K562 (cell line): ENCODE data around the gene FXR1. TPM values are rescaled to one million over a fixed set of nuclear protein-coding genes. Genes with fewer than 3 reads are reported as not detected.

Experiments used
- ATAC-seq: fragments of 200-7000 bp; cut with Tn5 transposase; 3 replicates; pipeline ENCODE4 v1.9.1; 2020; ENCODE audit warnings: moderate library complexity
- BruUV-seq: library from RNA; stranded (reverse); fragments of 400-500 nt; replicated peaks from 2 replicates; lab custom pipeline; 2021; lab: Mats Ljungman, UMichigan
- CTCF ChIA-PET: fragments of 300-600 bp; formaldehyde crosslinking; extraction: SDS; loops from one replicate; lab custom pipeline; 2021; ENCODE audit warnings: low intra/inter-chr PET ratio; lab: Yijun Ruan, JAX
- POLR2A ChIA-PET: fragments of 300-600, 350-650 bp; sonication (Branson Sonifier 250); formaldehyde crosslinking; extraction: SDS; loops from one replicate; lab custom pipeline; 2021; ENCODE audit warnings: antibody characterized with exemption, inconsistent platforms; lab: Yijun Ruan, JAX
- DNase-seq, 4 experiments: peaks; one replicate each; pipeline versions ENCODE4 v3.0.0 to v3.0.0-alpha.2; 2011 to 2018; ENCODE audit warnings: low spot score in 3 of 4, mixed read lengths in 3 of 4; ENCODE audit errors: extremely low read depth in 1 of 4
- FAIRE-seq: peaks from 2 replicates; lab custom pipeline; 2011; peaks lifted over from hg19 to GRCh38; lab: Jason Lieb, UNC
- H2AFZ ChIP-seq: 2 replicates; pipeline ENCODE4 v1.6.0; 2011; ENCODE audit warnings: low read depth, low read length, control low read depth, inconsistent platforms
- H3K27ac ChIP-seq: fragments of 200-600 bp; 3 replicates; pipeline ENCODE4 v1.8.0; 2011; ENCODE audit warnings: low read depth, mild to moderate bottlenecking, control low read depth, inconsistent platforms, low read length, moderate library complexity, mixed read lengths; ENCODE audit errors: extremely low read depth
- H3K27me3 ChIP-seq, 2 experiments: fragments of 300-600 bp in 1 of 2; 2 replicates in 1 of 2; 3 replicates in 1 of 2; pipeline versions ENCODE4 v1.6.0 to v1.8.0; 2011; ENCODE audit warnings: inconsistent platforms in 2 of 2, low read length in 2 of 2, mild to moderate bottlenecking in 1 of 2, mixed read lengths in 1 of 2, moderate library complexity in 1 of 2; ENCODE audit not compliant: control insufficient read depth in 2 of 2, insufficient read depth in 2 of 2
- H3K36me3 ChIP-seq: fragments of 300-600 bp; 3 replicates; pipeline ENCODE4 v1.8.0; 2011; ENCODE audit warnings: mild to moderate bottlenecking, low read length, inconsistent platforms; ENCODE audit not compliant: control insufficient read depth, insufficient read depth
- H3K4me1 ChIP-seq, 2 experiments: fragments of 200-600 bp in 1 of 2; replicated peaks in 1 of 2; 2 replicates in 1 of 2; 3 replicates in 1 of 2; pipeline versions ENCODE4 v1.5.1 to v1.8.0; 2011; ENCODE audit warnings: inconsistent platforms in 2 of 2, low read length in 2 of 2, mild to moderate bottlenecking in 1 of 2, mixed read lengths in 1 of 2, moderate library complexity in 1 of 2; ENCODE audit not compliant: control insufficient read depth in 2 of 2, insufficient read depth in 2 of 2
- H3K4me2 ChIP-seq: 2 replicates; pipeline ENCODE4 v1.6.1; 2011; ENCODE audit warnings: low read length, control low read depth, inconsistent platforms, mixed read lengths; ENCODE audit not compliant: insufficient read depth
- H3K4me3 ChIP-seq: fragments of 200-600 bp; sonication (generic), shearing (Covaris generic); 2 replicates; pipeline ENCODE4 v1.5.1; 2016; ENCODE audit warnings: control low read depth, inconsistent platforms
- H3K79me2 ChIP-seq: fragments of 200-600 bp; 3 replicates; pipeline ENCODE4 v1.8.0; 2011; ENCODE audit warnings: low read length, inconsistent platforms; ENCODE audit not compliant: control insufficient read depth, insufficient read depth
- H3K9ac ChIP-seq, 2 experiments: 2 replicates each; pipeline versions ENCODE4 v1.6.0 to v1.6.1; 2011; ENCODE audit warnings: low read depth in 2 of 2, low read length in 2 of 2, control low read depth in 1 of 2, inconsistent platforms in 1 of 2, mild to moderate bottlenecking in 1 of 2, mixed read lengths in 1 of 2; ENCODE audit not compliant: insufficient read depth in 1 of 2
- H3K9me1 ChIP-seq: one replicate; pipeline ENCODE4 v1.6.0; 2011; ENCODE audit warnings: inconsistent platforms, mild to moderate bottlenecking, low read length, moderate library complexity; ENCODE audit not compliant: control insufficient read depth, insufficient read depth
- H3K9me3 ChIP-seq: replicated peaks from 2 replicates; pipeline ENCODE4 v1.5.1; 2011; ENCODE audit warnings: low read depth, low read length, inconsistent platforms; ENCODE audit not compliant: control insufficient read depth, insufficient read depth
- H4K20me1 ChIP-seq: replicated peaks from 2 replicates; pipeline ENCODE4 v1.6.1; 2011; ENCODE audit warnings: low read length, inconsistent platforms, mixed read lengths; ENCODE audit not compliant: control insufficient read depth, insufficient read depth
- ATF1 ChIP-seq, 2 experiments: fragments of 450-650 bp in 1 of 2; IDR thresholded peaks; 2 replicates each; pipeline ENCODE4 v1.6.1; 2016; ENCODE audit warnings: missing compliant biosample characterization in 1 of 2, missing genetic modification characterization in 1 of 2
- BRD4 ChIP-seq: fragments of 200-600 bp; sonication (generic); IDR thresholded peaks from 2 replicates; pipeline ENCODE4 v1.6.1; 2017; ENCODE audit warnings: inconsistent platforms
- CREB1 ChIP-seq, 2 experiments: sonication (generic) in 1 of 2; formaldehyde crosslinking in 1 of 2; IDR thresholded peaks; 2 replicates each; pipeline versions ENCODE4 v1.6.1 to v1.8.0; 2012 to 2022; ENCODE audit warnings: inconsistent platforms in 1 of 2, mild to moderate bottlenecking in 1 of 2, missing genetic modification reagents in 1 of 2, moderate library complexity in 1 of 2
- CREB3L1 ChIP-seq: fragments of 450-650 bp; IDR thresholded peaks from 2 replicates; pipeline ENCODE4 v1.6.1; 2014; ENCODE audit warnings: low read depth, mild to moderate bottlenecking, moderate library complexity, borderline replicate concordance
- CREM ChIP-seq: IDR thresholded peaks from 2 replicates; pipeline ENCODE4 v1.6.1; 2014; ENCODE audit warnings: antibody characterized with exemption, low read depth
- DPF2 ChIP-seq: fragments of 450-650 bp; IDR thresholded peaks from 2 replicates; pipeline ENCODE4 v1.6.1; 2016
- FOXA3 ChIP-seq, 2 experiments: fragments of 450-650 bp in 1 of 2; sonication (generic) in 1 of 2; formaldehyde crosslinking; IDR thresholded peaks in 1 of 2; conservative IDR thresholded peaks in 1 of 2; 2 replicates each; pipeline versions ENCODE4 v1.4.0 to v1.8.0; 2020 to 2022; ENCODE audit warnings: mild to moderate bottlenecking in 2 of 2, missing genetic modification reagents in 1 of 2
- KDM5B ChIP-seq: fragments of 200-600 bp; sonication (generic); IDR thresholded peaks from 2 replicates; pipeline ENCODE4 v1.6.1; 2012; ENCODE audit warnings: low read depth, mild to moderate bottlenecking, moderate library complexity, low read length, control low read depth, inconsistent platforms; ENCODE audit not compliant: insufficient replicate concordance
- MBD2 ChIP-seq: sonication (generic); IDR thresholded peaks from 2 replicates; pipeline ENCODE4 v1.6.1; 2016; ENCODE audit warnings: low read depth, borderline replicate concordance
- MCM7 ChIP-seq, 2 experiments: fragments of 450-650 bp; IDR thresholded peaks; 2 replicates each; pipeline ENCODE4 v1.6.1; 2016 to 2018
- NFRKB ChIP-seq: fragments of 450-650 bp; IDR thresholded peaks from 2 replicates; pipeline ENCODE4 v1.6.1; 2016; ENCODE audit warnings: low read depth
- OTX1 ChIP-seq: fragments of 450-650 bp; formaldehyde crosslinking; IDR thresholded peaks from 2 replicates; pipeline ENCODE4 v1.4.0; 2022; ENCODE audit warnings: mild to moderate bottlenecking
- ZFP30 ChIP-seq: fragments of 250-450 bp; sonication (Bioruptor Pico); IDR thresholded peaks from 2 replicates; pipeline ENCODE4 v1.8.0; 2022; ENCODE audit warnings: moderate library complexity, mild to moderate bottlenecking, inconsistent platforms, borderline replicate concordance
- WGBS: fragments of 100-300 bp; shearing (Covaris generic); methylation state at CpG from one replicate; pipeline ENCODE4 v1.1.6; 2016; ENCODE audit warnings: low coverage, mixed read lengths; ENCODE audit not compliant: insufficient coverage; ENCODE audit errors: missing lambda C conversion rate; 5-methylcytosine and 5-hydroxymethylcytosine counted together
- in situ Hi-C: fragments of 300-500 bp; cut with MboI; formaldehyde crosslinking; loops from 4 replicates; pipeline ENCODE4 v1.15.0; 2018; ENCODE audit warnings: inconsistent platforms, mixed read lengths
- intact Hi-C: fragments of 100-400 bp; cut with micrococcal nuclease; formaldehyde crosslinking; loops from 2 replicates; pipeline ENCODE4 v1.14.2; 2022
- polyA plus RNA-seq, 8 experiments: library from polyadenylated mRNA; depleted of rRNA in 4 of 8; stranded (reverse) in 5 of 8; unstranded in 3 of 8; fragments of >200 nt; fragmentation: Nextera tagmentation in 2 of 8; fragmentation: Illumina TruSeq in 1 of 8; extraction: Ambion mirVana in 2 of 8; extraction: Trizol in 1 of 8; gene quantifications; 2 replicates each; pipeline versions ENCODE4 v1.2.1 to v1.2.3, GENCODE V29; 2011 to 2014; ENCODE audit warnings: inconsistent platforms in 1 of 8, missing spikeins in 1 of 8
- total RNA-seq, 7 experiments: library from RNA; depleted of rRNA in 6 of 7; stranded (reverse); fragments of >200 nt in 6 of 7; fragmentation: Illumina TruSeq in 2 of 7; extraction: Trizol in 2 of 7; gene quantifications; 2 replicates each; pipeline versions ENCODE4 v1.2.1 to v1.2.3, GENCODE V29; 2011 to 2021; ENCODE audit warnings: low replicate concordance in 1 of 7
- TF ChIP-seq, protein P1 (sequence below): IDR thresholded peaks from 3 replicates; pipeline ENCODE4 v1.6.1; 2011; ENCODE audit warnings: borderline replicate concordance, mild to moderate bottlenecking; ENCODE audit not compliant: insufficient read length, insufficient read depth
- TF ChIP-seq, protein P2 (sequence below): fragments of 450-650 bp; IDR thresholded peaks from 2 replicates; pipeline ENCODE4 v1.6.1; 2017; ENCODE audit warnings: antibody characterized with exemption, mild to moderate bottlenecking

Gene FXR1
- total and polyA plus RNA-seq, 9 of the 15 experiments (the other 6 are each of a cell fraction or from before 2014, with no cell fraction given), result 59.4 to 177 (median 136) TPM

DNA sequence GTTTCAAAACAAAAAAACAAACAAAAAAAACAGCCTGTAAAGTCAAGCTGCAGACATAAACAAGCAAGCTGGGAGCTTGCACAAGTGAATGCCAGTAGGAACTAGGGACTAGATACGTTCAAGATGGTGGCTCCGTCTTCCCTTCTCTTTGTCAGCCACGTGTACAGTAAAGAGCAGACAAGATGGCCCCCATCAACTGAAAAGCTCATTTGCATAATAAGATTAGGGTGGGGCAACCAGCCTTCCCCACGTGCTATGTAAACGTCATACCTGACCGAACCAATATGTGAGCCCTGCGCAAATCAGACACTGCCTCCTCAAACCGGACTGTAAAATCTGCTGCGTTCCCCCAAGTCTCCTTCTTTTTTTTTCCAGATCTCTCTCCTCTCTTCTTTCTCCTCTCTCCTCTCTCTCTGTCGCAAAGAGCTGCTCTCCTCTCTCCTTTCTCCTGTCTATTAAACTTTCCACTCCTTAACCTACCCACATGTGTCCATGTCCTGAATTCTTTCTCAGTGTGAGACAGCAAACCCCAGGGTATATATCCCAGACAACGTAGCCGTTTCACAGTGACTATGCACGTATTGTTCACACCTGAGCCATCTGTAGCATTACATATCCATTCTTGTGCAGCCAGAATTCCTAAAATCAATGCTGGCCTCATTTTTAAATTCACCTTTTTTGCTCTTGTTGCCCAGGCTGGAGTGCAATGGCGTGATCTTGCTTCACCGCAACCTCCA is 31.2 kb upstream of the FXR1 start:
- H3K4me3 ChIP-seq, result no peak overlapping the region
- 0 out of 5 replicates have a peak, but pooled peaks cover 0 to 4% of the 10 kb centered on the region in 2 experiments for H3K4me1 ChIP-seq
- no peaks in the 10 kb centered on the region for H3K9me1 ChIP-seq
- BruUV-seq, result no TSS peak
- no peaks in the 10 kb centered on the region for H3K27me3 ChIP-seq
- H3K9me3 ChIP-seq, result no peaks in the 10 kb centered on the region
- no peaks in the 10 kb centered on the region for H3K79me2 ChIP-seq
- no peak overlapping the region for H3K4me2 ChIP-seq
- H3K27ac ChIP-seq, result peak overlapping the region; percentile 62; the same call in 2 of the 3 replicates
- H3K9ac ChIP-seq, result no peak overlapping the region; a peak in 1 of 4 replicates
- DNase-seq (peak in 1 of 4 experiments; percentile 49), FAIRE-seq (peak; percentile 79), ATAC-seq (peak; percentile 90)
- intact Hi-C loops, result no loop called here
- no peaks in the 10 kb centered on the region for H3K36me3 ChIP-seq
- peak overlapping the region; percentile 97 for H2AFZ ChIP-seq
- H4K20me1 ChIP-seq, result no peaks in the 10 kb centered on the region
- in situ Hi-C loops, result no loop called here
- ChIA-PET POLR2A (no interaction called here), CTCF (no interaction called here)
- 42% methylated on average over 13 of the region's 15 CpGs for WGBS
- TF ChIP-seq CREM (peak; percentile 51; the same call in 1 of the 2 replicates), DPF2 (no peak), BRD4 (no peak), ATF1 (CRISPR knock-in tag; IDR thresholded peaks at IDR 0.05) (no peak), ATF1 (tag; IDR thresholded peaks at IDR 0.05) (peak; percentile 49; the same call in 1 of the 2 replicates), KDM5B (no peak), OTX1 (no peak), ZFP30 (no peak), NFRKB (peak; percentile 81; the same call in 1 of the 2 replicates), FOXA3 (CRISPR knock-in tag; conservative IDR thresholded peaks at IDR 0.05 in 1 of 2, IDR thresholded peaks at IDR 0.05 in 1 of 2) (no peak), CREB3L1 (peak; percentile 79; the same call in 1 of the 2 replicates), CREB1 (IDR thresholded peaks at IDR 0.05) (0 out of 2 replicates have a peak, but pooled peaks have one; percentile 14), CREB1 (CRISPR knock-in tag; IDR thresholded peaks at IDR 0.05) (no peak), MBD2 (no peak), MCM7 (IDR thresholded peaks at IDR 0.05) (no peak)
- TF ChIP-seq, protein P1, sequence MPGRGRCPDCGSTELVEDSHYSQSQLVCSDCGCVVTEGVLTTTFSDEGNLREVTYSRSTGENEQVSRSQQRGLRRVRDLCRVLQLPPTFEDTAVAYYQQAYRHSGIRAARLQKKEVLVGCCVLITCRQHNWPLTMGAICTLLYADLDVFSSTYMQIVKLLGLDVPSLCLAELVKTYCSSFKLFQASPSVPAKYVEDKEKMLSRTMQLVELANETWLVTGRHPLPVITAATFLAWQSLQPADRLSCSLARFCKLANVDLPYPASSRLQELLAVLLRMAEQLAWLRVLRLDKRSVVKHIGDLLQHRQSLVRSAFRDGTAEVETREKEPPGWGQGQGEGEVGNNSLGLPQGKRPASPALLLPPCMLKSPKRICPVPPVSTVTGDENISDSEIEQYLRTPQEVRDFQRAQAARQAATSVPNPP, result no peak
- TF ChIP-seq, protein P2, sequence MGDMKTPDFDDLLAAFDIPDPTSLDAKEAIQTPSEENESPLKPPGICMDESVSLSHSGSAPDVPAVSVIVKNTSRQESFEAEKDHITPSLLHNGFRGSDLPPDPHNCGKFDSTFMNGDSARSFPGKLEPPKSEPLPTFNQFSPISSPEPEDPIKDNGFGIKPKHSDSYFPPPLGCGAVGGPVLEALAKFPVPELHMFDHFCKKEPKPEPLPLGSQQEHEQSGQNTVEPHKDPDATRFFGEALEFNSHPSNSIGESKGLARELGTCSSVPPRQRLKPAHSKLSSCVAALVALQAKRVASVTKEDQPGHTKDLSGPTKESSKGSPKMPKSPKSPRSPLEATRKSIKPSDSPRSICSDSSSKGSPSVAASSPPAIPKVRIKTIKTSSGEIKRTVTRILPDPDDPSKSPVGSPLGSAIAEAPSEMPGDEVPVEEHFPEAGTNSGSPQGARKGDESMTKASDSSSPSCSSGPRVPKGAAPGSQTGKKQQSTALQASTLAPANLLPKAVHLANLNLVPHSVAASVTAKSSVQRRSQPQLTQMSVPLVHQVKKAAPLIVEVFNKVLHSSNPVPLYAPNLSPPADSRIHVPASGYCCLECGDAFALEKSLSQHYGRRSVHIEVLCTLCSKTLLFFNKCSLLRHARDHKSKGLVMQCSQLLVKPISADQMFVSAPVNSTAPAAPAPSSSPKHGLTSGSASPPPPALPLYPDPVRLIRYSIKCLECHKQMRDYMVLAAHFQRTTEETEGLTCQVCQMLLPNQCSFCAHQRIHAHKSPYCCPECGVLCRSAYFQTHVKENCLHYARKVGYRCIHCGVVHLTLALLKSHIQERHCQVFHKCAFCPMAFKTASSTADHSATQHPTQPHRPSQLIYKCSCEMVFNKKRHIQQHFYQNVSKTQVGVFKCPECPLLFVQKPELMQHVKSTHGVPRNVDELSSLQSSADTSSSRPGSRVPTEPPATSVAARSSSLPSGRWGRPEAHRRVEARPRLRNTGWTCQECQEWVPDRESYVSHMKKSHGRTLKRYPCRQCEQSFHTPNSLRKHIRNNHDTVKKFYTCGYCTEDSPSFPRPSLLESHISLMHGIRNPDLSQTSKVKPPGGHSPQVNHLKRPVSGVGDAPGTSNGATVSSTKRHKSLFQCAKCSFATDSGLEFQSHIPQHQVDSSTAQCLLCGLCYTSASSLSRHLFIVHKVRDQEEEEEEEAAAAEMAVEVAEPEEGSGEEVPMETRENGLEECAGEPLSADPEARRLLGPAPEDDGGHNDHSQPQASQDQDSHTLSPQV, result peak; percentile 49; the same call in 1 of the 2 replicates
